ENCODE measurements around the gene PBX4.

PBX4 gene

GRCh38 chr19:19523177-19523576 is 95.3 kb downstream of the PBX4 start:
- no peak overlapping the region for H3K27ac ChIP-seq
- no peak for TF ChIP-seq CTCF (conservative IDR thresholded peaks at IDR 0.05)

- no peak for TF ChIP-seq CTCF (conservative IDR thresholded peaks at IDR 0.05)
- H3K27ac ChIP-seq = no peak overlapping the region
These were observed 97.5 kb downstream of the PBX4 start for GRCh38 chr19:19520989-19521388.

GRCh38 chr19:19517235-19517619 is 101.3 kb downstream of the PBX4 start:
- TF ChIP-seq CTCF (conservative IDR thresholded peaks at IDR 0.05) = no peak
- H3K27ac ChIP-seq = no peak overlapping the region; the same call in 1 of the 2 replicates

GRCh38 chr19:19515642-19516519 is 102.6 kb downstream of the PBX4 start, which contains the start of gene NDUFA13:
NDUFA13 (plus strand) TSS chr19:19516225; CDS start chr19:19516239, 14 bp downstream.
- H3K27ac ChIP-seq = peak within 1 kb of the TSS; percentile 77
- TF ChIP-seq CTCF (conservative IDR thresholded peaks at IDR 0.05) = no peak; the same call in 1 of the 2 replicates

- peak within 1 kb of the TSS; percentile 77 for H3K27ac ChIP-seq
- TF ChIP-seq CTCF (conservative IDR thresholded peaks at IDR 0.05) = no peak
These were observed 103.4 kb downstream of the PBX4 start, which contains the start of gene TSSK6 for GRCh38 chr19:19514881-19515641. TSSK6 (minus strand) TSS chr19:19515548; CDS start chr19:19515427, 121 bp downstream.

GRCh38 chr19:19514215-19514657 is 104.3 kb downstream of the PBX4 start:
- H3K27ac ChIP-seq = no peak overlapping the region
- TF ChIP-seq CTCF (conservative IDR thresholded peaks at IDR 0.05) = no peak

GRCh38 chr19:19513682-19514081 is 104.8 kb downstream of the PBX4 start:
- H3K27ac ChIP-seq = no peak overlapping the region
- TF ChIP-seq CTCF (conservative IDR thresholded peaks at IDR 0.05) = no peak

All from VCaP (cell line).